Upper lobe of left lung (tissue), 4 donors: ENCODE measurements around the gene UBE2D3.

ENCODE experiments used
- CTCF ChIP-seq, 6 experiments: fragments of 450-650 bp in 4 of 6; fragments of 200-600 bp in 2 of 6; sonication (generic) in 2 of 6; IDR thresholded peaks; one replicate each; pipeline ENCODE4 v1.5.1; 2016 to 2019; ENCODE audit warnings: antibody characterized with exemption in 6 of 6
- POLR2A ChIP-seq, 4 donors: fragments of 450-650 bp; IDR thresholded peaks; one replicate each; pipeline ENCODE4 v1.5.1; 2016 to 2017; ENCODE audit warnings: antibody characterized with exemption in 4 of 4, mild to moderate bottlenecking in 2 of 4
- POLR2AphosphoS5 ChIP-seq, 2 donors: sonication (generic); formaldehyde crosslinking; IDR thresholded peaks; one replicate each; pipeline ENCODE4 v1.5.1; 2017; ENCODE audit warnings: antibody characterized with exemption in 2 of 2

- no peak for TF ChIP-seq CTCF (IDR thresholded peaks at IDR 0.05)
- no peak for TF ChIP-seq POLR2A (IDR thresholded peaks at IDR 0.05)
- no peak for TF ChIP-seq POLR2AphosphoS5 (IDR thresholded peaks at IDR 0.05)
Observed at GRCh38 chr4:102842367-102842766, 15.0 kb upstream of the UBE2D3 start.
